CD14-positive monocyte (primary cell): ENCODE results near the gene ARHGAP10. TPM values are rescaled to one million over a fixed set of nuclear protein-coding genes. Genes with fewer than 3 reads are reported as not detected.

Source experiments
- DNase-seq, 3 donors: peaks; one replicate each; pipeline ENCODE4 v3.0.0-alpha.2; 2011 to 2022
- H2AFZ ChIP-seq: 2 replicates; pipeline ENCODE4 v1.6.0; 2012; ENCODE audit warnings: mild to moderate bottlenecking, low read depth, low read length, inconsistent platforms; ENCODE audit not compliant: insufficient read depth, poor library complexity, severe bottlenecking
- H3K27ac ChIP-seq, 2 donors: 1 replicate in 1 of 2; 2 replicates in 1 of 2; pipeline ENCODE4 v1.5.1; 2012 to 2013; ENCODE audit warnings: low read length in 2 of 2, control low read depth in 1 of 2, inconsistent platforms in 1 of 2, low read depth in 1 of 2, mild to moderate bottlenecking in 1 of 2
- H3K27me3 ChIP-seq, 2 donors: one replicate each; pipeline versions ENCODE4 v1.6.0 to v1.6.1; 2011 to 2013; ENCODE audit warnings: low read length in 2 of 2; ENCODE audit not compliant: control insufficient read depth in 2 of 2, insufficient read depth in 2 of 2
- H3K36me3 ChIP-seq, 2 donors: replicated peaks in 1 of 2; 1 replicate in 1 of 2; 2 replicates in 1 of 2; pipeline versions ENCODE4 v1.5.1 to v1.6.1; 2012 to 2013; ENCODE audit warnings: low read length in 2 of 2, control low read depth in 1 of 2, inconsistent platforms in 1 of 2, mild to moderate bottlenecking in 1 of 2; ENCODE audit not compliant: insufficient read depth in 2 of 2, control insufficient read depth in 1 of 2
- H3K4me1 ChIP-seq, 2 donors: 1 replicate in 1 of 2; 2 replicates in 1 of 2; pipeline versions ENCODE4 v1.5.1 to v1.6.1; 2012 to 2013; ENCODE audit warnings: low read length in 2 of 2, control low read depth in 1 of 2, inconsistent platforms in 1 of 2, mild to moderate bottlenecking in 1 of 2, moderate library complexity in 1 of 2; ENCODE audit not compliant: insufficient read depth in 2 of 2, control insufficient read depth in 1 of 2
- H3K4me2 ChIP-seq: replicated peaks from 2 replicates; pipeline ENCODE3; 2012; ENCODE audit warnings: low read length, moderate library complexity, mild to moderate bottlenecking; ENCODE audit not compliant: poor library complexity, severe bottlenecking; ENCODE audit errors: extremely low read depth
- H3K4me3 ChIP-seq, 3 experiments: fragments of 200-600 bp in 1 of 3; sonication (generic) in 1 of 3; replicated peaks in 1 of 3; 1 replicate in 2 of 3; 2 replicates in 1 of 3; pipeline ENCODE4 v1.5.1; 2011 to 2013; ENCODE audit warnings: low read length in 3 of 3, mild to moderate bottlenecking in 3 of 3, control low read depth in 2 of 3, low read depth in 2 of 3, inconsistent platforms in 1 of 3, moderate library complexity in 1 of 3
- H3K79me2 ChIP-seq: 2 replicates; pipeline ENCODE4 v1.6.0; 2012; ENCODE audit warnings: mild to moderate bottlenecking, control low read depth, inconsistent platforms, low read length, moderate library complexity; ENCODE audit not compliant: insufficient read depth
- H3K9ac ChIP-seq: 2 replicates; pipeline ENCODE4 v1.6.0; 2017; ENCODE audit warnings: low read length, mild to moderate bottlenecking; ENCODE audit not compliant: insufficient read depth, poor library complexity, severe bottlenecking
- H3K9me3 ChIP-seq, 2 donors: replicated peaks in 1 of 2; 1 replicate in 1 of 2; 2 replicates in 1 of 2; pipeline versions ENCODE4 v1.5.1 to v1.6.1; 2012 to 2013; ENCODE audit warnings: low read length in 2 of 2, control low read depth in 1 of 2; ENCODE audit not compliant: control insufficient read depth in 1 of 2, insufficient read depth in 1 of 2
- H4K20me1 ChIP-seq: 2 replicates; pipeline ENCODE4 v1.6.0; 2012; ENCODE audit warnings: mild to moderate bottlenecking, low read length, control low read depth, moderate library complexity; ENCODE audit not compliant: insufficient read depth
- H3K27ac Mint-ChIP-seq, 7 donors: one replicate each; pipeline ENCODE4 v1.8.0; 2020; ENCODE audit warnings: mild to moderate bottlenecking in 7 of 7, mixed read lengths in 7 of 7, moderate library complexity in 6 of 7, inconsistent platforms in 2 of 7
- H3K27me3 Mint-ChIP-seq, 3 donors: one replicate each; pipeline ENCODE4 v1.8.0; 2021 to 2022; ENCODE audit warnings: low read depth in 3 of 3, mild to moderate bottlenecking in 3 of 3, mixed read lengths in 3 of 3, moderate library complexity in 3 of 3, inconsistent platforms in 1 of 3
- H3K36me3 Mint-ChIP-seq, 2 donors: one replicate each; pipeline ENCODE4 v1.8.0; 2020; ENCODE audit warnings: mixed read lengths in 2 of 2, inconsistent platforms in 1 of 2, mild to moderate bottlenecking in 1 of 2
- H3K4me1 Mint-ChIP-seq: one replicate; pipeline ENCODE4 v1.8.0; 2020; ENCODE audit warnings: mild to moderate bottlenecking, mixed read lengths
- H3K4me3 Mint-ChIP-seq, 2 donors: one replicate each; pipeline ENCODE4 v1.8.0; 2020; ENCODE audit warnings: mild to moderate bottlenecking in 2 of 2, mixed read lengths in 2 of 2, moderate library complexity in 1 of 2
- H3K9me3 Mint-ChIP-seq, 7 donors: one replicate each; pipeline ENCODE4 v1.8.0; 2020 to 2022; ENCODE audit warnings: mixed read lengths in 7 of 7, mild to moderate bottlenecking in 6 of 7, moderate library complexity in 6 of 7, inconsistent platforms in 2 of 7
- CTCF ChIP-seq: fragments of 200-600 bp; IDR thresholded peaks from one replicate; pipeline ENCODE4 v1.8.0; 2022; ENCODE audit warnings: antibody characterized with exemption, mild to moderate bottlenecking
- WGBS: methylation state at CpG from one replicate; pipeline ENCODE4 v1.1.5; 2013; ENCODE audit warnings: missing lambda C conversion rate; ENCODE audit not compliant: insufficient coverage; 5-methylcytosine and 5-hydroxymethylcytosine counted together
- intact Hi-C, 2 donors: fragments of 100-400 bp; cut with micrococcal nuclease; formaldehyde crosslinking; loops; one replicate each; pipeline versions ENCODE4 v1.15.0 to v1.15.1; 2023
- polyA plus RNA-seq, 3 donors: library from polyadenylated mRNA; depleted of rRNA in 1 of 3; unstranded in 2 of 3; stranded (reverse) in 1 of 3; fragments of 300-500 nt in 2 of 3; fragments of >200 nt in 1 of 3; fragmentation: Illumina TruSeq in 2 of 3; gene quantifications; 1 replicate in 2 of 3; 2 replicates in 1 of 3; pipeline ENCODE4 v1.2.3, GENCODE V29; 2012 to 2021

The ARHGAP10 gene
- polyA plus RNA-seq, 3 donors: 1.7 to 4.3 (median 3.0) TPM

DNA sequence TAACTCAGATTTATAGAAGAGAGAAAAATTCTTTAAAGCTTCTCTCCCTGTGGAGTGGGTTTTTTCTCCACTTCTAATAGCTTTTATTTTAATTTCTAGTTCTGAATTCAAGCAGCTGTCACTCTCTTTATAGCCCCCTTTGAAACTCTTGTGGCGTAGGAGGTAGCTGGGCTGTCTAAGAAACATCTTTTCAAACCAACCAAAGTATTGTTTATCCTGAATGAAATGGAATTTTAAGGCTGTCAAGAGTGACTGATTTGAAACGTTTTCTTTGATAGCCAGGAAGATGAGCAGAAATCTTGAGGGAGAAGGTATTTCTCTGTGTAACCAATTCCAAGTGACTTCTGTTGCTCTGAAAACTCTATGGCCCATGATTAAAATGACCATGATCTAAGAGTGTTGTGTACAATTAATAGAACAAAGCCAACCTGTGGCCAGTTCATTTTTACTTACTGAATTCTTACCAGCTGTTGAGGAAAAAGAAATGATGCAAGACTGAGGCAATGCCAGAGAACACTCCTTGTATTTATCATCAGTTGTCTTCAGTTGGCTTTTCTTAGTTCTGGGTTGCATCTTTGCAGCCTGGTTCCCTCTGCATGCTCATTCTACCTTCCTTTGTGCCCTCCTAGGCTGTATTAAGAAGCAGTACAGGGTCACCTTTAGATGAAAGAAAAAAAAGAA is 298.4 kb downstream of the ARHGAP10 start:
- Histone ChIP-seq H3K9me3 (no peaks in the 10 kb centered on the region), H3K27ac (no peak overlapping the region), H4K20me1 (no peaks in the 10 kb centered on the region), H3K4me1 (no peaks in the 10 kb centered on the region), H3K27me3 (no peaks in the 10 kb centered on the region), H3K9ac (no peak overlapping the region), H3K4me2 (no peak overlapping the region), H3K79me2 (no peaks in the 10 kb centered on the region), H3K4me3 (no peak overlapping the region), H3K36me3 (no peaks in the 10 kb centered on the region), H2AFZ (no peak overlapping the region)
- H3K9me3 Mint-ChIP-seq: peaks cover 0 to 6% (median 0%) of the 10 kb centered on the region in 7 donors
- peaks cover 10% of the 10 kb centered on the region for H3K4me1 Mint-ChIP-seq
- H3K27ac Mint-ChIP-seq: peak overlapping the region in 1 of 7 donors; percentile 3
- WGBS: no CpG with 5 or more reads among the region's 2 CpGs
- peaks cover 5% of the 10 kb centered on the region in 2 donors for H3K36me3 Mint-ChIP-seq
- no peak for DNase-seq
- intact Hi-C loops: no loop called here
- H3K27me3 Mint-ChIP-seq: no peaks in the 10 kb centered on the region
- no peak for TF ChIP-seq CTCF
- H3K4me3 Mint-ChIP-seq: no peak overlapping the region

DNA sequence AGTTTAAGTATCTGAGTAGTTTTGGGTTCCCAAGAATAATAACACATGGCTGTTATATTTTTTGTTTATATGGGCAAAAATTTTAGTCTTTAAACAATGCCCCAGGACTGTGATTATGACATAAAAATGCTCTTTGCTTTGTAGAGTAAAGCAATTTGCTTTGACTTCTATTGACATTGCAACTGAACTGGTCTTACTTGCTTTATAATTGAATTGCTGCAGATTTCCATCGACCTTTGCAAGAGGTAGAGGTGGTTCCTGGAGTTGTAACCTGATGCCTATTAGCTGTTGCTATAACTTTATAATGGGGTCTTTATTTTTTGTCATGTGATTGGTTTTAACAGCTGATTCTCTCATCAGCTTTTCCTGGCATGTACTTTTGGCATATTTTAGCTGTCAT is 302.9 kb downstream of the ARHGAP10 start:
- Mint-ChIP-seq H3K4me3 (no peak overlapping the region), H3K27me3 (no peaks in the 10 kb centered on the region), H3K27ac (peak overlapping the region in 1 of 7 donors; percentile 51), H3K4me1 (peaks cover 11% of the 10 kb centered on the region), H3K9me3 (peaks cover 0 to 5% (median 0%) of the 10 kb centered on the region in 7 donors), H3K36me3 (no peaks in the 10 kb centered on the region)
- no peak overlapping the region for H3K27ac ChIP-seq
- 67% methylated on average over 1 of the region's 1 CpG for WGBS
- no peak overlapping the region for H2AFZ ChIP-seq
- H3K79me2 ChIP-seq: no peaks in the 10 kb centered on the region
- no peak for DNase-seq
- no peak overlapping the region for H3K4me3 ChIP-seq
- intact Hi-C loops: no loop called here
- no peak for TF ChIP-seq CTCF
- no peak overlapping the region for H3K4me2 ChIP-seq
- no peaks in the 10 kb centered on the region for H3K27me3 ChIP-seq
- no peaks in the 10 kb centered on the region for H4K20me1 ChIP-seq
- no peaks in the 10 kb centered on the region for H3K4me1 ChIP-seq
- no peaks in the 10 kb centered on the region for H3K9me3 ChIP-seq
- H3K36me3 ChIP-seq: no peaks in the 10 kb centered on the region
- no peak overlapping the region for H3K9ac ChIP-seq
